KMS-11 (cell line): ENCODE data around the gene HOXC5.

ENCODE experiments used
- H2AFZ ChIP-seq: fragments of 200-600 bp; sonication (generic); 2 replicates; pipeline ENCODE4 v1.6.1; 2016; ENCODE audit warnings: antibody characterized with exemption, mixed run types, low read depth
- H3K27ac ChIP-seq: fragments of 200-600 bp; sonication (generic); 2 replicates; pipeline ENCODE4 v1.6.1; 2016; ENCODE audit warnings: mild to moderate bottlenecking, mixed run types
- H3K27me3 ChIP-seq: fragments of 200-600 bp; sonication (generic); 2 replicates; pipeline ENCODE4 v1.6.1; 2017; ENCODE audit warnings: mild to moderate bottlenecking, low read depth, mixed run types, moderate library complexity; ENCODE audit not compliant: insufficient read depth
- H3K36me3 ChIP-seq: fragments of 200-600 bp; sonication (generic); 2 replicates; pipeline ENCODE4 v1.6.1; 2017; ENCODE audit warnings: mild to moderate bottlenecking, mixed run types; ENCODE audit not compliant: insufficient read depth
- H3K4me1 ChIP-seq: fragments of 200-600 bp; sonication (generic); 2 replicates; pipeline ENCODE4 v1.6.1; 2016; ENCODE audit warnings: mild to moderate bottlenecking, low read depth, mixed run types; ENCODE audit not compliant: poor library complexity, severe bottlenecking
- H3K4me2 ChIP-seq: fragments of 200-600 bp; sonication (generic); 2 replicates; pipeline ENCODE4 v1.7.0; 2016; ENCODE audit warnings: mild to moderate bottlenecking, mixed run types
- H3K4me3 ChIP-seq: fragments of 200-600 bp; sonication (generic); IDR thresholded peaks from 2 replicates; pipeline ENCODE4 v1.6.1; 2017; ENCODE audit warnings: low read depth, low read length, mixed read lengths; ENCODE audit not compliant: insufficient read depth
- H3K79me2 ChIP-seq: fragments of 200-600 bp; sonication (generic); 2 replicates; pipeline ENCODE4 v1.6.1; 2016; ENCODE audit warnings: low read depth, mixed run types; ENCODE audit not compliant: insufficient read depth
- H3K9ac ChIP-seq: fragments of 200-600 bp; sonication (generic); 2 replicates; pipeline ENCODE4 v1.6.1; 2016; ENCODE audit warnings: mild to moderate bottlenecking, mixed run types
- H4K20me1 ChIP-seq: fragments of 200-600 bp; sonication (generic); 2 replicates; pipeline ENCODE4 v1.6.1; 2016; ENCODE audit warnings: mild to moderate bottlenecking, mixed run types; ENCODE audit not compliant: insufficient read depth
- TF ChIP-seq, protein P1 (sequence below): fragments of 200-600 bp; sonication (generic); conservative IDR thresholded peaks from 2 replicates; pipeline ENCODE4 v1.6.1; 2017; ENCODE audit warnings: low read depth, mild to moderate bottlenecking, antibody characterized with exemption, low read length, moderate library complexity, mixed read lengths

HOXC5 gene

DNA sequence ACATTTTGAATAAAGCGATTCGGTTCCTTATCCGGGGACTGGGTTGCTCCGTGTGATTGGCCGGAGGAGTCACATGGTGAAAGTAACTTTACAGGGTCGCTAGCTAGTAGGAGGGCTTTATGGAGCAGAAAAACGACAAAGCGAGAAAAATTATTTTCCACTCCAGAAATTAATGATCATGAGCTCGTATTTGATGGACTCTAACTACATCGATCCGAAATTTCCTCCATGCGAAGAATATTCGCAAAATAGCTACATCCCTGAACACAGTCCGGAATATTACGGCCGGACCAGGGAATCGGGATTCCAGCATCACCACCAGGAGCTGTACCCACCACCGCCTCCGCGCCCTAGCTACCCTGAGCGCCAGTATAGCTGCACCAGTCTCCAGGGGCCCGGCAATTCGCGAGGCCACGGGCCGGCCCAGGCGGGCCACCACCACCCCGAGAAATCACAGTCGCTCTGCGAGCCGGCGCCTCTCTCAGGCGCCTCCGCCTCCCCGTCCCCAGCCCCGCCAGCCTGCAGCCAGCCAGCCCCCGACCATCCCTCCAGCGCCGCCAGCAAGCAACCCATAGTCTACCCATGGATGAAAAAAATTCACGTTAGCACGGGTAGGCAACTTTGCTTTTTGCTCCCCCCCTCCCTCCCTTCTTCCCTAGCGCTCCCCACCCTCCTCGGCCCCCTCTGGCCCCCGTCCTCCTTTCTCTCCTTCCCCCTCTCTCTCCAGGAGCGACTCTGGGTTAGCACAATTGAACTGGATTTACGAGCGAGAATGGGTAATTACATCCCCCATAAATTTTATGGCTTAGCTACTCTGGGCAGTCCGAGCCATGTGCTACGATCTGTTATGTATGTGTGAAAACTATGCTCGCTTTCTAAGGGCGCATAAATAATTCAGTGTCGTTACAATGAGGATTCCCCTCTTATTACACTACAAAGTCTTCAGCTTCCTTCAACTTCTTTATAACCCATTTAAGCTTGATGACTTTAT, 21.2 kb downstream of the HOXC5 start, which contains the start of gene HOXC4:
Gene HOXC4, plus strand, starts transcription at position 85 of the 991 bp plus-strand sequence. Its CDS starts 88 bp downstream, at position 173.
- Histone ChIP-seq H3K36me3 (no peaks in the 10 kb centered on the region), H3K4me2 (no peak within 1 kb of the TSS), H3K4me1 (no peaks in the 10 kb centered on the region), H3K27me3 (peaks cover 84% of the 10 kb centered on the region), H3K4me3 (no peak within 1 kb of the TSS), H3K9ac (no peak within 1 kb of the TSS), H2AFZ (peak within 1 kb of the TSS; percentile 8; the same call in 1 of the 2 replicates), H3K27ac (no peak within 1 kb of the TSS), H4K20me1 (no peaks in the 10 kb centered on the region), H3K79me2 (no peaks in the 10 kb centered on the region)
- TF ChIP-seq, protein P1, sequence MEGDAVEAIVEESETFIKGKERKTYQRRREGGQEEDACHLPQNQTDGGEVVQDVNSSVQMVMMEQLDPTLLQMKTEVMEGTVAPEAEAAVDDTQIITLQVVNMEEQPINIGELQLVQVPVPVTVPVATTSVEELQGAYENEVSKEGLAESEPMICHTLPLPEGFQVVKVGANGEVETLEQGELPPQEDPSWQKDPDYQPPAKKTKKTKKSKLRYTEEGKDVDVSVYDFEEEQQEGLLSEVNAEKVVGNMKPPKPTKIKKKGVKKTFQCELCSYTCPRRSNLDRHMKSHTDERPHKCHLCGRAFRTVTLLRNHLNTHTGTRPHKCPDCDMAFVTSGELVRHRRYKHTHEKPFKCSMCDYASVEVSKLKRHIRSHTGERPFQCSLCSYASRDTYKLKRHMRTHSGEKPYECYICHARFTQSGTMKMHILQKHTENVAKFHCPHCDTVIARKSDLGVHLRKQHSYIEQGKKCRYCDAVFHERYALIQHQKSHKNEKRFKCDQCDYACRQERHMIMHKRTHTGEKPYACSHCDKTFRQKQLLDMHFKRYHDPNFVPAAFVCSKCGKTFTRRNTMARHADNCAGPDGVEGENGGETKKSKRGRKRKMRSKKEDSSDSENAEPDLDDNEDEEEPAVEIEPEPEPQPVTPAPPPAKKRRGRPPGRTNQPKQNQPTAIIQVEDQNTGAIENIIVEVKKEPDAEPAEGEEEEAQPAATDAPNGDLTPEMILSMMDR: no peak

DNA sequence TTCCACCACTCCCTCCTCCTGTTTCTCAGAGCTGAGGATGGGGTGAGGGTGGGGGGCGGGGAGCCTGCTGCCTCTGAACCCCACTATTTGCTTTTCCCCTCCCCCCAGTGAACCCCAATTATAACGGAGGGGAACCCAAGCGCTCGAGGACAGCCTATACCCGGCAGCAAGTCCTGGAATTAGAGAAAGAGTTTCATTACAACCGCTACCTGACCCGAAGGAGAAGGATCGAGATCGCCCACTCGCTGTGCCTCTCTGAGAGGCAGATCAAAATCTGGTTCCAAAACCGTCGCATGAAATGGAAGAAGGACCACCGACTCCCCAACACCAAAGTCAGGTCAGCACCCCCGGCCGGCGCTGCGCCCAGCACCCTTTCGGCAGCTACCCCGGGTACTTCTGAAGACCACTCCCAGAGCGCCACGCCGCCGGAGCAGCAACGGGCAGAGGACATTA, 21.9 kb downstream of the HOXC5 start:
- no peak overlapping the region for H3K27ac ChIP-seq
- no peaks in the 10 kb centered on the region for H3K79me2 ChIP-seq
- H3K36me3 ChIP-seq: no peaks in the 10 kb centered on the region
- peaks cover 84% of the 10 kb centered on the region for H3K27me3 ChIP-seq
- no peak overlapping the region for H3K4me2 ChIP-seq
- TF ChIP-seq, protein P1: no peak
- no peaks in the 10 kb centered on the region for H4K20me1 ChIP-seq
- H3K9ac ChIP-seq: no peak overlapping the region
- no peak overlapping the region for H2AFZ ChIP-seq
- H3K4me1 ChIP-seq: no peaks in the 10 kb centered on the region
- no peak overlapping the region for H3K4me3 ChIP-seq

DNA sequence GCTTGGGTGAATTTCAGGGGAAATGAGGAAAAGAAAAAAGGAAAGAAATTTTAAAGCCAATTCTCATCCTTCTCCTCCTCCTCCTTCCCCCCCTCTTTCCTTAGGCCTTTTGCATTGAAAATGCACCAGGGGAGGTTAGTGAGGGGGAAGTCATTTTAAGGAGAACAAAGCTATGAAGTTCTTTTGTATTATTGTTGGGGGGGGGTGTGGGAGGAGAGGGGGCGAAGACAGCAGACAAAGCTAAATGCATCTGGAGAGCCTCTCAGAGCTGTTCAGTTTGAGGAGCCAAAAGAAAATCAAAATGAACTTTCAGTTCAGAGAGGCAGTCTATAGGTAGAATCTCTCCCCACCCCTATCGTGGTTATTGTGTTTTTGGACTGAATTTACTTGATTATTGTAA, 22.7 kb downstream of the HOXC5 start:
- Histone ChIP-seq H3K9ac (no peak overlapping the region), H3K27ac (no peak overlapping the region), H4K20me1 (no peaks in the 10 kb centered on the region), H3K79me2 (no peaks in the 10 kb centered on the region), H2AFZ (no peak overlapping the region), H3K4me1 (no peaks in the 10 kb centered on the region), H3K4me2 (no peak overlapping the region), H3K27me3 (peaks cover 84% of the 10 kb centered on the region), H3K36me3 (no peaks in the 10 kb centered on the region), H3K4me3 (no peak overlapping the region)
- TF ChIP-seq, protein P1: no peak

- Histone ChIP-seq H3K4me3 (no peak overlapping the region), H3K27me3 (peaks cover 84% of the 10 kb centered on the region), H3K27ac (no peak overlapping the region)
These were observed 23.3 kb downstream of the HOXC5 start for GRCh38 chr12:54056110-54056509.

More at GRCh38 chr12:54056110-54056509, 23.3 kb downstream of the HOXC5 start:
- H3K79me2 ChIP-seq: no peaks in the 10 kb centered on the region
- no peaks in the 10 kb centered on the region for H4K20me1 ChIP-seq
- no peaks in the 10 kb centered on the region for H3K4me1 ChIP-seq
- no peak overlapping the region for H2AFZ ChIP-seq
- no peak overlapping the region for H3K4me2 ChIP-seq
- TF ChIP-seq, protein P1: no peak
- H3K36me3 ChIP-seq: no peaks in the 10 kb centered on the region
- H3K9ac ChIP-seq: no peak overlapping the region
